ENCODE data around the gene UGT1A7.
"Not testable (repeated sequence)": the region's sequence is repeated elsewhere in the genome, so short reads cannot be mapped to it uniquely, and the experiment has no call there.

The UGT1A7 gene

GRCh38 chr2:233718552-233718951 is 36.9 kb downstream of the UGT1A7 start, which contains the start of gene UGT1A4:
Gene UGT1A4 (plus strand): TSS chr2:233718736. CDS start chr2:233718821, 85 bp downstream.
- no peaks in the 10 kb centered on the region for H3K27me3 ChIP-seq (replicated peaks; ENCODE audit: control insufficient read depth, insufficient read depth, low read length)
- no peaks in the 10 kb centered on the region for H3K36me3 ChIP-seq (ENCODE audit: control insufficient read depth, insufficient read depth, low read length)
- no peak within 1 kb of the TSS for H3K4me3 ChIP-seq (replicated peaks; ENCODE audit: low read depth, low read length)
- TF ChIP-seq, protein P1, sequence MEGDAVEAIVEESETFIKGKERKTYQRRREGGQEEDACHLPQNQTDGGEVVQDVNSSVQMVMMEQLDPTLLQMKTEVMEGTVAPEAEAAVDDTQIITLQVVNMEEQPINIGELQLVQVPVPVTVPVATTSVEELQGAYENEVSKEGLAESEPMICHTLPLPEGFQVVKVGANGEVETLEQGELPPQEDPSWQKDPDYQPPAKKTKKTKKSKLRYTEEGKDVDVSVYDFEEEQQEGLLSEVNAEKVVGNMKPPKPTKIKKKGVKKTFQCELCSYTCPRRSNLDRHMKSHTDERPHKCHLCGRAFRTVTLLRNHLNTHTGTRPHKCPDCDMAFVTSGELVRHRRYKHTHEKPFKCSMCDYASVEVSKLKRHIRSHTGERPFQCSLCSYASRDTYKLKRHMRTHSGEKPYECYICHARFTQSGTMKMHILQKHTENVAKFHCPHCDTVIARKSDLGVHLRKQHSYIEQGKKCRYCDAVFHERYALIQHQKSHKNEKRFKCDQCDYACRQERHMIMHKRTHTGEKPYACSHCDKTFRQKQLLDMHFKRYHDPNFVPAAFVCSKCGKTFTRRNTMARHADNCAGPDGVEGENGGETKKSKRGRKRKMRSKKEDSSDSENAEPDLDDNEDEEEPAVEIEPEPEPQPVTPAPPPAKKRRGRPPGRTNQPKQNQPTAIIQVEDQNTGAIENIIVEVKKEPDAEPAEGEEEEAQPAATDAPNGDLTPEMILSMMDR (IDR thresholded peaks at IDR 0.05; ENCODE audit: insufficient read depth, low read length, poor library complexity, severe bottlenecking), result no peak
- DNase-seq (ENCODE audit: extremely low read depth, insufficient read length), result no peak

GRCh38 chr2:233728723-233729301 is 47.1 kb downstream of the UGT1A7 start, which contains the start of gene UGT1A3:
Gene UGT1A3 (plus strand): TSS chr2:233729042. CDS start chr2:233729127, 85 bp downstream.
- Histone ChIP-seq H3K4me3 (replicated peaks; ENCODE audit: low read depth, low read length) (no peak within 1 kb of the TSS), H3K27me3 (replicated peaks; ENCODE audit: control insufficient read depth, insufficient read depth, low read length) (no peaks in the 10 kb centered on the region), H3K36me3 (ENCODE audit: control insufficient read depth, insufficient read depth, low read length) (no peaks in the 10 kb centered on the region)
- TF ChIP-seq, protein P1 (IDR thresholded peaks at IDR 0.05; ENCODE audit: insufficient read depth, low read length, poor library complexity, severe bottlenecking), result no peak
- no peak for DNase-seq (ENCODE audit: extremely low read depth, insufficient read length)

DNA sequence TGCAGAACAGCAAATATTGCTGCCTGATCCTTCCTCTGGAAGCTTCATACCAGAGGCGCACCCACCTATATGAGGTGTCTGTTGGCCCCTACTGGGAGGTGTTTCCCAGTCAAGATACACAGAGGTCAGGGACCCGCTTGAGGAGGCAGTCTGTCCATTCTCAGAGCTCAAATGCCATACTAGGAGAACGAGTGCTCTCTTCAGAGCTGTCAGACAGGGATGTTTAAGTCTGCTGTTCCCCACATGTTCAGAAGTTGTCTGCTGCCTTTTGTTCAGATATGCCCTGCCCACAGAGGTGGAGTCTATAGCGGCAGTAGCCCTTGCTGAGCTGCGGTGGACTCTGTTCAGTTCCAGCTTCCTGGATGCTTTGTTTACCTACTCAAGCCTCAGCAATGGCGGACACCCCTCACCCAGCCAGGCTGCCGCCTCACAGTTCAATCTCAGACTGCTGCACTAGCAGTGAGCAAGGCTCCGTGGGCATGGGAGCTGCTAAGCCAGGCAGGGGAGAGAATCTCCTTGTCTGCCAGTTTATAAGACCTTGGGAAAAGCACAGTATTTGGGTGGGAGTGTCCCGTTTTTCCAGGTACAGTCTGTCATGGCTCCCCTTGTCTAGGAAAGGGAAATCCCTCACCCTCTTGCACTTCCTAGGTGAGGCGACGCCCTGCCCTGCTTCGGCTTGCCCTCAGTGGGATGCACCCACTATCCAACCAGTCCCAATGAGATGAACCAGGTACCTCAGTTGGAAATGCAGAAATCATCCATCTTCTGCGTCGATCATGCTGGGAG is 55.4 kb downstream of the UGT1A7 start:
- H3K4me3 ChIP-seq (replicated peaks; ENCODE audit: low read depth, low read length); DNase-seq (ENCODE audit: extremely low read depth, insufficient read length); H3K36me3 ChIP-seq (ENCODE audit: control insufficient read depth, insufficient read depth, low read length); H3K27me3 ChIP-seq (replicated peaks; ENCODE audit: control insufficient read depth, insufficient read depth, low read length): not testable (repeated sequence)

GRCh38 chr2:233740870-233741269 is 59.2 kb downstream of the UGT1A7 start:
- no peak for DNase-seq (ENCODE audit: extremely low read depth, insufficient read length)
- TF ChIP-seq, protein P1 (IDR thresholded peaks at IDR 0.05; ENCODE audit: insufficient read depth, low read length, poor library complexity, severe bottlenecking), result no peak
- Histone ChIP-seq H3K36me3 (ENCODE audit: control insufficient read depth, insufficient read depth, low read length) (no peaks in the 10 kb centered on the region), H3K4me3 (replicated peaks; ENCODE audit: low read depth, low read length) (no peak overlapping the region), H3K27me3 (replicated peaks; ENCODE audit: control insufficient read depth, insufficient read depth, low read length) (no peaks in the 10 kb centered on the region)

DNA sequence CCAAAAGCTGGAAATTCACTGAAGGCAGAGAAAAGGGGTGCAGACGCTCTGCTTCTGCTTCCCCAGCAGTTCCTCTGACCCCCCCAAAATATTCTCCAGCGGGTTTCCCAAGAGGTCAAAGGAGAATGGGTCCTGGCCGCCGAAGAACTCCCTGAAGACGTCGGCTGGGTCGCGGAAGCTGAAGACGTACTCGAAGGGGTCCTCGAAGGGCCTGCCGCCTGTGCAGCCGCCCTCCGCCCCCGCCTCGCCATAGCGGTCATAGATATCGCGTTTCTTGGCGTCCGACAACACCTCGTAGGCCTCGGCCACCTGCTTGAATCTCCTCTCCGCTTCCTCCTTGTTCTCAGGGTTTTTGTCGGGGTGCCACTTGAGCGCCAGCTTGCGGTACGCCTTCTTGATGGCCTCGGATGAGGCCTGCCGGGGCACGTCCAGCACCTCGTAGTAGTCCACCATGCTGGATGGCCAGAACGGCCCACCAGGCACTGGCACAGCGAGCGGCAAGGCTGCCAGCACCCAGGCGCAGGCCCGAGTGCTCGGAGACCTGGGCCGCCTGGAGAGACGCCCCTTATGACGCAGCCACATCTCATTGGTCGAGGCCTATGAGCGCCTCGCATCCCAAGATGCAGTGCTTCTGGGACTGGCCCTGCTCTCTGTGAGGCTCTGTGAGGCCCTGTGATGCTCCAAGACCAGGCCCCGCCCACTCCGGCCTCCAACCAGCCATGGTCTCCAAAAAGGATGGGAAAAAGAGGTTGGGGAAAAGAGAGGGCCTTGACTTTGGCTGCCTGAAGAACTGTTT is 62.0 kb downstream of the UGT1A7 start:
- DNase-seq (ENCODE audit: extremely low read depth, insufficient read length), result no peak
- no peaks in the 10 kb centered on the region for H3K27me3 ChIP-seq (replicated peaks; ENCODE audit: control insufficient read depth, insufficient read depth, low read length)
- no peak overlapping the region for H3K4me3 ChIP-seq (replicated peaks; ENCODE audit: low read depth, low read length)
- TF ChIP-seq, protein P1 (IDR thresholded peaks at IDR 0.05; ENCODE audit: insufficient read depth, low read length, poor library complexity, severe bottlenecking), result no peak
- no peaks in the 10 kb centered on the region for H3K36me3 ChIP-seq (ENCODE audit: control insufficient read depth, insufficient read depth, low read length)
